Measurements from ENCODE around the gene CDS2.

DNA sequence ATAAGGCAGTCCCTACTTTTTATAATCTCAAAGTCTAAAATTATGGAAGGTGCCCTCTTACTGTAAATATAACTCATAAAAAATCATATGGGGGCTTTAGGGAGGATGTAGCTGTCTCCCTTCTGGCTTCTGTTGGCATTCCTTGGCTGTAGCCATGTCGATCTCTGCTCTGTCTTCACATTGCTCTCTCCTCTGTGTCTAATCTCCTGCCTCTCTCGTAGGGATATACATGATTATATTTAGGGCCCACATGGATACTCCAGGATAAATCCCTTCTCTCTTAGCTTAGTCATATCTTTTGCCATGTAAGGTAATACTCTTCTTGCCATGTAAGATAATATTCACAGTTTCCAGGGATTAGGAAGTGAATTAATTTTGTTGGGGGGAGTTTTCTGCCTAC is 28.6 kb downstream of the CDS2 start:
- TF ChIP-seq, protein P1, sequence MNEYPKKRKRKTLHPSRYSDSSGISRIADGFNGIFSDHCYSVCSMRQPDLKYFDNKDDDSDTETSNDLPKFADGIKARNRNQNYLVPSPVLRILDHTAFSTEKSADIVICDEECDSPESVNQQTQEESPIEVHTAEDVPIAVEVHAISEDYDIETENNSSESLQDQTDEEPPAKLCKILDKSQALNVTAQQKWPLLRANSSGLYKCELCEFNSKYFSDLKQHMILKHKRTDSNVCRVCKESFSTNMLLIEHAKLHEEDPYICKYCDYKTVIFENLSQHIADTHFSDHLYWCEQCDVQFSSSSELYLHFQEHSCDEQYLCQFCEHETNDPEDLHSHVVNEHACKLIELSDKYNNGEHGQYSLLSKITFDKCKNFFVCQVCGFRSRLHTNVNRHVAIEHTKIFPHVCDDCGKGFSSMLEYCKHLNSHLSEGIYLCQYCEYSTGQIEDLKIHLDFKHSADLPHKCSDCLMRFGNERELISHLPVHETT (CRISPR knock-in tag; conservative IDR thresholded peaks at IDR 0.05), result no peak
- TF ChIP-seq ZNF549 (CRISPR knock-in tag; IDR thresholded peaks at IDR 0.05) (no peak), ZNF44 (CRISPR knock-in tag; IDR thresholded peaks at IDR 0.05) (no peak), HIVEP1 (CRISPR knock-in tag; IDR thresholded peaks at IDR 0.05) (no peak)

Measured in HepG2 (cell line).